PC-9 (cell line): ENCODE measurements around the gene SLC25A47.

Experiments used
- CTCF ChIP-seq: fragments of 200-600 bp; sonication (generic); conservative IDR thresholded peaks from 2 replicates; pipeline ENCODE4 v1.6.1; 2017; ENCODE audit warnings: mixed run types, antibody characterized with exemption, mild to moderate bottlenecking, moderate library complexity
- EZH2 ChIP-seq: fragments of 200-600 bp; sonication (generic); IDR thresholded peaks from 2 replicates; pipeline ENCODE4 v1.8.0; 2017; ENCODE audit warnings: antibody characterized with exemption, low read depth

GRCh38 chr14:100303925-100304324 lies 19.2 kb upstream of the SLC25A47 start:
- no peak for TF ChIP-seq CTCF
- no peak for TF ChIP-seq EZH2
